GM20431 (cell line): Measurements from ENCODE around the gene THRB.

Experiments
- in situ Hi-C: fragments of 300-500 bp; cut with MseI, MboI; formaldehyde crosslinking; loops from one replicate; pipeline ENCODE4 v1.15.0; 2020; ENCODE audit warnings: low sequenced_read_pairs; ENCODE audit not compliant: unreplicated experiment

Gene THRB

DNA sequence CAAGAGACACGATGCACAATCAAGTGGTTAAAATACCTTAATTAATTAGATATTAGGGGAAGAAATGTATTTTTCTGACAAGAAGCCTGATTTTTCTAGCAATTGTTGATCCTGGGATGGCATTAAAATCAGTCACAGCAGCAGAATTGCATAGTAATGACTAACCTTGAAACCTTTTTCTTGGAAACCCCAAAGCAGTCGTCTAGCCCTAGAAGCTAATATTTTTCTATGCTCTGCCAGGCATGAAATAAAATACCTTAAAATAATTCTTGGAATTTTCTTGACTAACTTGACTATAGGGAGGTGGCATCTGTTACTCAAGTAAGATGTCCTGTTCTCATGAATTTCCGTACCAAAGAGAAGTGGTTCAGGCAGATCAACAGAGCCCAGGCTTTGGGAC lies 204.1 kb downstream of the THRB start:
- in situ Hi-C loops = no loop called here

GRCh38 chr3:24288496-24289236 lies 206.0 kb downstream of the THRB start:
- in situ Hi-C loops = no loop called here

DNA sequence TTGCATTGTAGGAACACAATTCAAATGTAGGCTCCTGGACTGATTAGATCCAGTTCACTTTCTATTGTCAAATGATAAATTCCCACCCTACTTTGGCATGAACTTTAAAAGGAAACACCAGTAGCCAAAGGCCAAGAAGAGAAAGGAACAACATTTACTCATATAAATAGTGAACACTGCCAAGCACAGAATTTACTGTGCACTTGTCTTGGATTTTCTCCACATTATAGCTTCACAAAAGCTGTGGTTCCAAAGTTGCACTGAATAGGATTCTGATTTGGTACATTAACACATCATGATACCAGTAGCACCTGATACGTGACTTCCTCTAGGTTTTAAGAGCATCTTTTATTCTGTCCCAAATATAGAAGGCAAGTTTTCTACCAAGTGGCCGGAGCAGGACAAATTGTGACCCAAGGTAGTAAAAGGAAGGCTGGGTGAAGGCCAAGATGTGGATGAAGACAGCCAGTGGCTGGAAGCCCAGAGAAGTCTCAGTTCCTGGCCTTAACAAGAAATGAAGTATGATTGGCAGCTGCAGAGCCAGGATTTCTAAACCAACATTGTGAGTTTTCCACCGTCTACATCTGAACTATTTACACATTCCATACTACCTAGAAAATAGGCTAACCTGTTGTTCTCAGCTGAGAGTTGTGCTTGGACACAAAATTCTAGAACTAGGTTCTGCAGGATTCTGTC lies 206.7 kb downstream of the THRB start:
- in situ Hi-C loops = no loop called here

- in situ Hi-C loops = no loop called here
Measured at GRCh38 chr3:24286405-24286804, 208.2 kb downstream of the THRB start.

GRCh38 chr3:24278543-24278942 lies 216.1 kb downstream of the THRB start:
- in situ Hi-C loops = no loop called here

GRCh38 chr3:24273491-24273890 lies 221.2 kb downstream of the THRB start:
- in situ Hi-C loops = no loop called here

GRCh38 chr3:24272875-24273274 lies 221.8 kb downstream of the THRB start:
- in situ Hi-C loops = no loop called here

DNA sequence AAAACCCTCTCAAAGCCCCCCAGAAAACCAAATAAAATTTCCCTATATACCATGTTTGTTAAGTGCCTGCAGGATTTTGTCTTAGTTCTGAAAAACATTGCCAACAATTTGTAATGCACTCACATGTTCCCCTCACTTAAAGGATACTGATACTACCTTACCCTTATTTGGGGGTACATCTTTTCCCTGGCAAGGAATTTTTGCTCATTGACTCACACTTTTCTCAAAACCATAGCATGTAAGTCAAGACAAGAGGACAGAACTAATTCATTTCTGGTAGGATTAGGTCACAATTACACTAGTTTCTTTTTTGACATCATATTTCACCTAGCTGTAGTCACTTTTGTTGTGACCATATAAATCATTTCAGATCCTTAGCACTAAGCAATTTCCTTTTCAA lies 222.2 kb downstream of the THRB start:
- in situ Hi-C loops = no loop called here

DNA sequence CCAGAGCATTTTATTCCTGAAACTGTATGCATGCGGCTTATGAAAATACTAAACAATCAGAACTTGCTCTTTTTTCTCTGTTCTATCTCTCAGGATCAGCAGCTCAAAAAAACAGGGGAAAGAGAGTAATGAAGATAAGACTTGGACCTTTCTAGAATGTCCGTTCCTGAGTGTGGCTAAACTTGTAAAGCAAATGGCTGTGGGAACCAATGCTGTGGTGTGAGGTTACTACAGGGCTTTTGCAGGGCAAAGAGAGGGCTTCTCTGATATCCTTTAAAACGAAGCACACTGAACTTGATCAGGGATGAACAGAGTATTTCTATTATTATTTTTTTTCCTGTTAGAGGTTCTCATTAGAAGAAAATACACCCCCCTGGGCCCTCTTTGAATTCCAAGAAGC lies 223.4 kb downstream of the THRB start:
- in situ Hi-C loops = no loop called here

- in situ Hi-C loops = no loop called here
Measured at GRCh38 chr3:24270744-24271143, 223.9 kb downstream of the THRB start.

GRCh38 chr3:24270204-24270691 lies 224.4 kb downstream of the THRB start:
- in situ Hi-C loops = no loop called here

DNA sequence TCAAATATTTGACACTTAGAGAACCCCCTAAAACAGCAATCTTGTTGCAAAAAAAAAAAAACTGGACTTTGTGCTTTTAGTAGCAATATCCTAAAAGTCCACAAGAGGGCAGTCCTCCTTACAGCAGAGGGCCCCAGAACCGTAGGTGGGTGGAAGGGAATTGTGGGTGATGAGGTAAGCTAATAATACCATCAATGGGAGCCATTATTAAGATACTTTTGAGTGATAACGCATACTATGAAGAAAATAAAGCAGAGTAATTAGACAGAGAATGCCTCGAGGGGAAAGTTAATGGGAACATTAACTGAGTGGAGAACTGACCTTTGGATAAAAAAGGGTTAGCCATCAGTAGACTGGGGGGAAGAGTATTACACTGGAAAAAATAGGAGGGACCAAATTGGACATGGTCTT lies 229.9 kb downstream of the THRB start:
- in situ Hi-C loops = no loop called here

DNA sequence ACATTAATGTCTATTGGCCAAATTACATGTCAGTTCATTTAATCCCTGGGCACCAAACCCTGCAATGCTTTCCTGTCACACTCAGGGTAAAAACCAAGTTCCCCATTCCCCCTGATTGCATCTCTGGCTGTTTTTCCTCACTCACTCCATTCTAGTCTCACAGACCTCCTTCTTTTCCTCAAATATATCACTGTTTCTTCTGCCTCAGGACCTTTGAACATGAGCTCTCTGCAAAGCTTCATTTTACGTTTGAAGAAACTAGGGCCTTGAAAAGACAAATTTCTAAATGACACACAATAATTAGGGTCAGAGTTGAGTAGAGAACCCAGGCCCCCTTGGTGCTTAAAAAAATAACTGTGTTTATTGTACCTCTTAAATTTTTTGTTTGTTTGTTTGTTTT lies 230.6 kb downstream of the THRB start:
- in situ Hi-C loops = no loop called here

- in situ Hi-C loops = no loop called here
Measured at GRCh38 chr3:24263069-24263668, 231.5 kb downstream of the THRB start.

DNA sequence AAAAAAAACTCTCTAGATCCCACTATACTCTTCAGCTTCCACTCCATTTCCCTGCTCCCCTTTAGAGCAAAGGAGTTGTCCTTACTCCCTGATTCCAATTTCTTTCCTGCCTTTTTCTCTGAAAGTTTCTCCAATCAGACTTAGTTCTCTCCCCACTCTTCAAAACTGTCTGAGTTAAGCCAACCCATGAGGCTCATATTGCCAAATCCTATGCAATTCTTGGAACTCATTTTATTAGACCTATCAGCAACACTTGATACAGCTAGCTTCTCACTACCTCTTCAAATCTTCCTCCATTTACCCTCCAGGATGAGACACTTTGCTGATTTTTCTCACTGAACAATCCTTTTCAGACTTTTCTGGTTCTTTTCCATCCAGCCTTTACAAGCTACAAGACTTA lies 233.1 kb downstream of the THRB start:
- in situ Hi-C loops = no loop called here

DNA sequence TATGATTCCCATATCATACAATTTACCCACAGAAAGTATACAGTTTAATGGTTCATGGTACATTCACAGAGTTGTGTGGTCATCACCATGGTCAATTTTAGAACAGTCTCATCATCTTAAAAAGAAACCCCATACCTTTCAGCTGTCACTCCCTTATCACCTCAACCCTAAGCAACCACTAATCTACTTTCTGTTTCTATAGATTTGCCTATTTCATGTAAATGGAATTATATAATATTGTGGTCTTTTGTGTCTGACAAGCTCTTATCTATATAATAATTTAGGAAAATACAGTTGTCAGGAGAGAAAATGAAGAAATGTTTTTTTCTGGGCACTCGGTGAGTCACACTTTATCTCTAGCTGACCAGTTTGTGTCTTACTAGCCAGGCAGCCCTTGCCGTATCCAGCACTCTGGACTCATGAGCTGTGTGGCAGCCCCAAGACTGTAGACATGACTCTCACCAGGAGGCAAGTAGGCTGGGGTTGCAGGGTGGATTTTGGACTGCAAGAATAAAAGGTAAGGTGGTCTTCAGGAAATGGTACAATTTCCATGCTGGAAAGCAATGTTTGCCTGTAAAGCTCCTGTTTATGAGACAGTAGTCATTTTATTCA lies 234.6 kb downstream of the THRB start:
- in situ Hi-C loops = no loop called here

DNA sequence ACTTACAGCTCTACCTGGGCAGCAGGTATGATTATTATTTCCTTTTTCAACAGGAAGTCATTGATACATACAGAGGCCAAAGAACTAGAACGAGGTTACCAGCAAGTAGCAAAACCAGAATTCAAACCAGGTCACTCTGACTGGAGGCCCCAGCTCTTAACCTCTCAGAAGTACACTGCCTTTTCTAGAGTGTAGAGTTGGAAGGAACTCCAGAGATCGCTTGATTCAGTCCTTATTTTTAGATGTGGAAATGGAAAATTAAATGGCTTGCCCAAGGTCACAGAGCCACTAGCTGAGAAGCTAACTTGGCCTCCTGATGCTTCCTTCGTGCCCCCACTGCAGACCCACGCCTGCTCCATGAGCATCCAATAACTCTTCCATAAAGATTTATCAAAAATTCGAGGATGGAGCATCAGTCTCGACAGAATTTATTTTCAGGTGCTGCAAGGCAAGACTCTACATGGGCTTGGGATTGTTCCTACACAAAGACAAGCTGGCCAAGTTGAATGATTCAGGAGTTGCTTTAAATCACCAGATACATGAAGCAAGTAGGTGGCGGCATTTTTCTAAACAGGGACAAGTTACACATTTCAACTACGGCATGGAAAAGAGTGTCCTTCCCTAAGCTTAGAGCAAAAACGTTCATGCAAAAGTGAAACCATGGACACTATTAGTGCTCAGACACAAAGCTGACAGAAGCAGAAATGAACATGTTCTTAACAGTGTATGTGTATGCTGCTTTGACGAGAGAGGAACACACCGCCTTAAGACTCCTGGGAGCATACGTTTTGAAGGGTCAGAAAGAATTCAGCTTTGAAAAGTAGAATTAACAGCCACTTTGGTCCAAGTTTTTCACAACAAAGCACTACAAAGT lies 235.7 kb downstream of the THRB start:
- in situ Hi-C loops = no loop called here

DNA sequence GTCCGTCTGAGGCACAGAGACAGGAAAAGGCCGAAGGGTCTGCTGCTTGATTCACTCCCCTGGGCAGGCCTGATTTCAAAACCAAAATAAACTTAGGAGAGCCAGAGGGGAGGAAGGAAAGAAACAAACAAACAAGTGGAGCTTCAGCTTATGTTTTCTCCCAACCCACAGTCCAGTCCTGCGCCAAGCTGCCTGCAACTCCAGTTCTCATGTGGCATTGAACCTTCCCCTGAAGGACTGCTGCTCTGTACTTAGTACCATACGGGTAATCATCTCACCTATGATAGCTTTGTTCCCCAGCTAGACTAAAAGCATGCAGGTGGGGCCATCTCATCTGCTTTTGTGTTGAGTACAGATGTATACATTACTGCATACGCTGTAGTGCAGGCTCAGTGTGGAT lies 236.4 kb downstream of the THRB start:
- in situ Hi-C loops = no loop called here

GRCh38 chr3:24255414-24255813 lies 239.2 kb downstream of the THRB start:
- in situ Hi-C loops = no loop called here

DNA sequence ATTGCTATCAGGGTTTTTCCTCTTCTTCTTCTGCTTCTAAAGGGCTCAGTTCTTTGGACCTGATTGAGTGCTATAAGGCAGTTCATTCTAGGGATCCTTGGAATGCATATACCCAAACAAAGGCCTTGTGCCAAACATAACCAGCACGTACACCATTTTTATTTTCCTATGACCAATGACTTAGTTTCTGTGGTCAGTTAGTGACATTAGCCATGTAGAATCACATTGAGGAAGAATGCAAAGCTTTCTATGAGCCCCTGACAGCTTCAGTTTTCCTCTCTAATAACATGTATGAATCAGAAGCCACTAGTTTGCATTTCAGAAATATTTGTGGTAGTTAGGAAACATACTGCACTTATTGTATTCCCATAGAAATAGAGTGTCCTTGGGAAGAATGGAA lies 240.0 kb downstream of the THRB start:
- in situ Hi-C loops = no loop called here
